Renal pelvis (tissue), 4 donors: ENCODE measurements around the gene ARHGEF4. TPM values are rescaled to one million over a fixed set of nuclear protein-coding genes. Genes with fewer than 3 reads are reported as not detected.

Experiments
- DNase-seq: peaks from one replicate; pipeline ENCODE4 v3.0.0-alpha.2; 2013
- polyA plus RNA-seq, 3 donors: library from polyadenylated mRNA; unstranded; fragments of 120-200 nt; gene quantifications; one replicate each; pipeline ENCODE4 v1.2.1, GENCODE V29; 2013; ENCODE audit not compliant: insufficient read length in 3 of 3

Gene ARHGEF4
- polyA plus RNA-seq, 3 donors: 6.5 to 8.4 (median 8.0) TPM

DNA sequence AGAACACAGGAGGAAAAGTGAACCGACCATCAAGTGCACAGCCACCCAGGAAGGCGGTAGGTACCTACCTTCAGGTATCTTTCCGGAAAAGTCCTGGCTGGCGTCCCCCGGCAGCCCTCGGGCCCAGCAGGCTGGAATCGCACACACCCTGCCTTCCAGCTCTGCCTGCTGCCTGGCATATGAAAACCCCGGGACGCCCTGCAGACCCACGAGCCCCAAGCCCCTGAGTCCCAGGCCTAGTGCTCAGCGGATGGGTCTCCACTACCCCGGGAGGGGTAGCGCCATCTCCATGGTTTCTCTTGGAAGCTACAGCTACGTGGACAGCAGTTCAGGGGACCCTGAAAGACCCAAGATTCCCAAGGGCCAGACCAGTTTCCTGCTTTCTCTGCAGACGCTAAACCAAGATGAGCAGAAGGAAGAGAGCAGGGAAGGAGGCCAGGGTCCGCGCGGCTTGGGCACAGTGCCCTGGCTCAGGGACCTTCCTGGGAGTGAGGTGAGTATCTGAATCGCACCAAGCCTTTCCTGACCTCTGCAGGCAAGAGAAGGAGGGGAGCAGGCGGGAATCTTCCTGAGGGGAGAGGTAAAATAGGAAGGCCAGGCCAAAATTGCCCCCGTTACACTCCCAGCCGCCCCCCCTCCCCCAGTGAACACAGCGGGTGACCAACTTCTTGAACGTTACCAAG lies 80.4 kb downstream of the ARHGEF4 start:
- no peak for DNase-seq

DNA sequence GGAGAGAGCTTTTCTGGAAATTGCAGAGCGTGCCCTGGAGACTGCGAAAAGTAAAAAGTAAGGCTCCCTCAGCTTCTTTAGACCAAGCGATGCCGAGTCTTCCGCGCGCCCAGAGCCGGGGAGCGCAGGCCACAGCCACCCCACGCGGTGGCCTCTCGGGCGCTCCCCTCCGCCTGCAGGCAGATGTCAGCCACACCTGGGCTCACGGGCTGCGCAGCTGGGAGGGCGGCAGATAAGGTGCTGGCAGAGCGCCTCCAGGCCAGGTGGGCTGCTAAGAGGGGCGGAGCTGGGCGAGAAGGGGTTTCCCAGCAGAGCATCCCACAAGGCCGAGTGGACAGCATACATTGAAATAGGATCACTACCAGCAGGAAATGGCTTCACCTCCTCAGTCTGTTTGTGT lies 81.7 kb downstream of the ARHGEF4 start:
- no peak for DNase-seq

DNA sequence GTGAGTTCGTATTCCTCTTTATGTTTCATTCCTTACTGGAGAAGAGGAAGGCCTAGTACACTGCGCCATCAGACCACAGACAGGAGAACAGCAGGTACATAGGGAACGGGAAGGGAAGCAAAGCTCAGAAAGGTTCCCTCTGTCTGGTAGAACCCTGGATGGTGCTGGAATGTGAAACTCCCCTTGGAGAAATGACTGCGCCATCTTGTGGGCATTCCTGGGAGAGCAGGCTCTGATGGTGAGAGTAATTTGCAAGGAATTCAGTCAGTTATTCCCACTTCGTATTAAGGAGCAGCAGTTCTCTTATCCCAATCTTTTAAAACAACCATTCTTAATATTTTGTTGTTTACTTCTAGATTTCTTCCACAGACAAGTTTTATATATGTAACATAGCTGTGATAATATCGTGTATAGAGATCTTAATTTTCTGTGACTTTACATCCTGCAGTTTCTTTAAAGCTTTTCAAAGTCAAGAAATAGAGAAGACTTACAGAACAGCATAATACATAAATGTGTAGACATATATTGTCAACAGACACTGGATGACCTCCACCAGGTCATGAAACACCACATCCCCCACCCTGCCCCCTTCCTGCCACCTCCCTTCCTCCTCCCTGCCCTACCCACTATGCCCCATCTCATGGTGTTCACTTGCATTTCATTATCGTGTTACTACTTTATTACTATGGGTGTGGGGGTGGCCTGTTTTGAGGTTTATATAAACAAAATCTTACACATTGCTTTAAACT lies 83.9 kb downstream of the ARHGEF4 start:
- peak; percentile 70 for DNase-seq

DNA sequence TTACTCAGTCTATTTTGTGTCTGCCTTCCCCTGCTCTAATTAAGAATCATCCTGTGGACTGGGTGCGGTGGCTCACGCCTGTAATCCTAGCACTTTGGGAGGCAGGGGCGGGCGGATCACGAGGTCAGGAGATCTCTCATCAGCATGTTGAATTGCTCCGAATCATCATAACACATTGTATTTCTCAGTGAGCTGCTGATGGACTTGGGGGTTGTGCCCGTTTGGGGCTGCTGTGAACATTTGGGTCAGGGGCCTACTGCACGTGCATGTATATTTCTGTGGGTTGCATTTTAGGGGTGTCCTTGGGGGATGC lies 84.4 kb downstream of the ARHGEF4 start:
- no peak for DNase-seq

DNA sequence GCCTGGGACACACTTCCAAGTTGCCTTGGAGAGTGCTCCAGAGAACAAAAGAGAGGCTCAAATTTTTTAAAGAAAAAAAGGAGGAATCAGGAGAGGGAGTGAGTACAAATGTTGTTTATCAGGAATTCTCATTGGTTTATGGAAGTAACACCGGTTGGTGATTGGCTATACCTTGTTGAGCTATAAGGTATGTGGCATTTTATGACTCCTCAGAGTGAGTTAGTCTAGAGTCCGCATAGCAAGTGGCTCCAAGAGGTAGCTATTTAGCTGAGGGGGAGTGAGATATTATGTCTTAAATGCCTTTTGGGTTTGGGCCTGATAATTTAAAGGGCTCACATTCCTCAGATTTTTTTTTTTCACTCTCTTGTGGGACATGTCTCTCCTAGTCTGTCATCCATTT lies 85.7 kb downstream of the ARHGEF4 start:
- DNase-seq: no peak

DNA sequence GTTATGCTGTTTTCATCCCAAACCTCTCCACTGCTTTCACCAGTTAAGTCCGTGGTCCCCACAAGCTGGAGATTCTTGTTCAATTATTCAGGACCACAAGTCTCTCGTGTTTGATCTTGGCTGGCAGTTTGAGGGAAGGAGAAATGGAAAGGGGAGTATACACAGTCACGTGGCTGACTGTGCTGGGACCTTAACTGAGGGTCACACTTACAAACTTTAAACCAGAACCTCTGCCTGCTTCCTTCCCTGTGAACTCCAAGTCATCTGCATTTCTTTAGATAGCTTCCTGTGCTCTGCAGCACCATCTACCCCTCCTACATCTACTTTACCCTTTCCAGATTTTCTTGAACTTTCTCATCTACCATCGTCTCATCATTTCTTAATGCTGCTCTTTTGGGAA lies 91.7 kb downstream of the ARHGEF4 start:
- no peak for DNase-seq

DNA sequence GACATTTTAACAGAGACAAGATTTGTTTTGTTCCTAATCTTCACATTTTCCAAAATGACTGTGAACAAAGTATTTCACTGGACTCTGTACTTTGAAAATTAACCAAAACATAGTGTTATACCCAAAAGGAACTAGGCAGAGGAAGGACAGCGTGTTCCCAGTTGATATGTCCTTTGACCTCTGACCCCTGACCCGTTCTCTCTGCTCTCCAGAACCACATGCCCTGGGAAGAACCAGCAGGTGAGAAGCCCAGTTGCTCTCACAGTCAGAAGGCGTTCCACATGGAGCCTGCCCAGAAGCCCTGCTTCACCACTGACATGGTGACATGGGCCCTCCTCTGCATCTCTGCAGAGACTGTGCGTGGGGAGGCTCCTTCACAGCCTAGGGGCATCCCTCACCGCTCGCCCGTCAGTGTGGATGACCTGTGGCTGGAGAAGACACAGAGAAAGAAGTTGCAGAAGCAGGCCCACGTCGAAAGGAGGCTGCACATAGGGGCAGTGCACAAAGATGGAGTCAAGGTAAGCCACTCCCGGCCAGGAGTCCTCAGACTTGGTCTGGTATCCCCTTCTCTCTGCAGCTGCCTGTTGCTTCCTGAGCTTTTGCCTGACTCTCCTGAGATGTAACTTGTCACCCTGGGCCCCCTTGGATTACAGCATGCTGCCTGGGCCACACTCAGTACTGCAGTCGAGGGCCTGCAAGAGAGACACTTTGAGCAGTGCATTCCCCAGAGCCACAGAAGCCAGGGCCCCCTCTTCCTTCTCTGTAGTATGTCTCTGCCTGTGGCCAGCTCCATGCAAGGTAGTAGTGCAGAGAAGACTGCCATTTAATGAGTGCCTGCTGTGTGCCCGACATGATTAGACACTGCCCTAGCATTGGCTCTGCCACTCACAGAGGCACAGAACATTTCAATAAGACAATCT lies 94.3 kb downstream of the ARHGEF4 start:
- no peak for DNase-seq

DNA sequence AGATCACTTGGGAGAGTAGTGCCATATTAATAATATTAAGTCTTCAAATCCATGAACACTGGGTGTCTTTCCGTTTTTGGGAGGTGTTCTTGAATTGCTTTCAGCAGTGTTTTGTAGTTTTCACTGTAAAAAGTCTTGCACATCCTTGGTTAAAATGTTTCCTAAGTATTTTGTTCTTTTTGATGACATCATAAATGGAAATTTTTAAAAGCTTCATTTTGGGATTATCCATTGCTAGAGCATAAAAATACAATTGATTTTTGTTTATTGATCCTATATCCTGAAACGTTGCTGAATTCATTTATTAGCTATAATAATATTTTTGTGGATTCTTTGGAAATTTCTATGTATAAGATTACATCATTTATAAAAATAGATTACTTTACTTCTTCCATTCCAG lies 96.8 kb downstream of the ARHGEF4 start:
- DNase-seq: no peak

DNA sequence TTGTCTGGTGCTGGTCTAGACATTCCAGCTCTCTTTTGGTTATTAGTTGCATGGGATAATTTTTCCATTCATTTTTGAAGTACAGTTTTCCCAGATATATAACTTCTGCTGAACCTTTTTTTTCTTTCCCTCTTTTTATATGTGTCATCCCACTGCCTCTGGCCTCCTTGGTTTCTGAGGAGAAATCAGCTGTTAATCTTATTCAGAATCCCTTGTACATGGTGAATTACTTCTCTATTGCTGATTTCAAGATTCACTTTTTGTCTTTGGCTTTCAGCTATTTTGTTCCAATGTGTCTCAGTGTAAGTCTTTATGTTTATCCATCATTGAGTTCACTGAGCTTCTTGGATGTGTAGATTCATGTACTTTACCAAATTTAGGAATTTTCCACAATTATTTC lies 99.7 kb downstream of the ARHGEF4 start:
- DNase-seq: no peak

DNA sequence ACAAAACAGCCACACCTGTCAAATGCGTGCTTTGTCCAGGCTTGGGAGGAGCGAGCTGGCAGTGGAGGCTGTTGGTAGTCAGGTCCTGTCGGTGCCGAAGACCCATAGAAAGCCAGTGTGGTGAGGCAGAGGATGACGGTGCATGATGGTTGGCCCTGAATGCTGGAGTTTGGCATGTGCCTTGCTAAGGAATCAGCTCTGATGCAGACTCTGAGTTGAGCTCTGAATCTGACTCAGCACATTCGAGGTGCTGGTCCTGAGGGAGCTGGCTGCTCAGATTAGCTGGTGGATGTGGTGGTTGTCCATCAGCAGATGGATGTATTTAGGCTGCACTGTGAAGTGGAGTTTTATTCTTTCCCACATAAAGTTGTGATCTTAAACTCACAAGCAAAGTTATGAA lies 111.3 kb downstream of the ARHGEF4 start:
- no peak for DNase-seq

DNA sequence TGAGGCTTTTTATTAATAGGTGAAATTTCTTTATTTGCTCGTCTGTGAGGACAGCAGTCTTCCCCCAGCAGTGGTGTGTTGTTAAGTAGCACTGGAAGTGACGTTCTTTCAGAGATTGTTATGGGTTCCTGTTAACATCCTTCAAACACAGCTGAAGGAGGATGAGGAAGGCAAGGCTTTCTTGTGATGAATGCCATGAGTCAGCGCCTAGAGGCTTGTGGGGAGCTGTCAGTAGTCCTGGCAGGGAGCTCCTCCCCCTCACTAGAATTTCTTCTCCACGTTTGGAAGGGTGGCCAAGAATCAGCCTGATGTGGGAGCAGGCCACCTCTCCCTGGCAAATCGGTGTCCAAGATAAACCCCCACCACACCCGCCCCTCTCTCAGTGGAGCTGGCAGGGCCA lies 113.2 kb downstream of the ARHGEF4 start:
- no peak for DNase-seq

DNA sequence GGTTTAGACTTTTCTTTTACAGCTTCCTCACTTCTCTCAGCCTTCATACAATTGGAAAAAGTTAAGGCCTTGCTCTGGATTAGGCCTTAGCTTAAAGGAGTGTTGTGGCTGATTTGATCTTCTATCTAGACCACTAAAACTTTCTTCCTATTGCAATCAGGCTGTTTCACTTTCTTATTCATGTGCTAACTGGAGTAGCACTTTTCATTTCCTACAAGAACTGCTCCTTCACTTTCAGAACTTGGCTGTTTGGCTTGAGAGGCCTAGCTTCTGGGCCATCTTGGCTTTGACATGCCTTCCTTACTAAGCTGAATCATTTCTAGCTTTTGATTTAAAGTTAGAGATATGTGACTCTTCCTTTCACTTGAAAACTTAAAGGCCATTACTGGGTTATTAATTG lies 114.3 kb downstream of the ARHGEF4 start:
- no peak for DNase-seq

DNA sequence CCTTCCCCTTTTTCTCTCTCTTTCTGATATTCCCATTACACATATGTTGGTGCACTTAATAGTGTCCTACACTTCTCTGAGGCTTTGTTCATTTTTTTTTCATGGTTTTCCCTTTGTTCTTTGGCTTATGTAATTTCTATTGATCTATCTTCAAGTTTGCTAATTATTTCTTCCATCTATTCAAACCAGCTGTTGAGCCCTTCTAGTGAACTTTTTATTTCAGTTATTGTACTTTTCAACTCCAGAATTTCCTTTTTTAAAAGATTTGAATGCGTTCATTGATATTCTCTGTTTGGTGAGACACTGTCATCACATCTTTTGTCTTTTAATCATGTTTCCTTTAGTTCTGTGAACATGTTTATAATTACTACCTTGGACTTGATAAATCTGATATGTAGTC lies 118.2 kb downstream of the ARHGEF4 start:
- DNase-seq: no peak

DNA sequence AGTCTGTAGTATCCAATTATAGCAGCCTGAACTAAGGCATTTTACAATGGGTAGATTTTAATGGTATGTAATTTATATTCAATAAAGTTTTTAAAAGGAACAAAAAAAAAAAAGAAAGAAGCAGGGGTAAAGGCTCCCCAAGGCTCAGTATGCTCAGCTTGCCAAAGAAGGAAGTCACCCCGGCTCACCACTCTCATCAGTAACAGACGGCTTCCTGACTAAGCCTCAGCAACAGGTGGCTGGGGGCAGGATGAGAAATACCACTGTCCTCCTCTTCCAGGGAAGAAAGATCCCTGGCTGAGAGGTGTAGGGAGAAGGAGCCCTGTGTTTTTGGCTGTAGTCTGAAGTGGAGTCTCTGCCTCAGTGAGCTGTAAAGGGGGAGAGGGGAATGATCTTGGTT lies 121.2 kb downstream of the ARHGEF4 start:
- DNase-seq: no peak

DNA sequence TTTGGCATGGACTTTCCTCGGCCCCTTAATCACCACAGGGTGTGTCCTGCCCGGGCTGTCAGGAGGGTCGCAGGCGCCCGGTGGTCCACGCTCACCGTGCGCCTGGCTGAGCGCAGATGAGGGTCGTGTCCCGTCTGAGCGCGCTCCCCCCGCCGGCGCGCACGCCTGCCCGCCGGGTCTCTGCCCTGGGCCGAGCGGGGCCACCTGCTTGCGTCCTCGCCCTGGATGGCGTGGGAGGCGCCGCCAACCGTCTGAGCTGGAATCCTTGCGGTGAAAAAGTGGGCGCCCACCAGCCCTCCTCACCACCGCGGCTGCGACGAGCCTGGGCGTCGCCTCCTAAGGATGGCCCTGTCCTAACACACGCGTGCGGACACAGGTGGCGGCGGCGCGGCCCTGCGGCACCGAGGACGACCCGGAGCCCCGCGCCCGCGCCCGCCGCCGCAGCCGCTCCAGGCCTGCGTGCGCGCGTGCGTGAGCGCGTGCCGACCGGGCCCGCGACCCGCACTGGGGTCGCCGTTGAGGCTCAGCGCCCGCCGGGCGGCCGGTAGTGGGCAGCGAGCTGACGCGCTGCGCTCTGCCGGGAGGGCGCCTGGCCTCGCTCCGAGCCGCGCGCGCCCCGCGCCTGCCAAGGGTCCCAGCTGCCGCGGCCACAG lies 126.6 kb downstream of the ARHGEF4 start:
- DNase-seq: peak; percentile 5

DNA sequence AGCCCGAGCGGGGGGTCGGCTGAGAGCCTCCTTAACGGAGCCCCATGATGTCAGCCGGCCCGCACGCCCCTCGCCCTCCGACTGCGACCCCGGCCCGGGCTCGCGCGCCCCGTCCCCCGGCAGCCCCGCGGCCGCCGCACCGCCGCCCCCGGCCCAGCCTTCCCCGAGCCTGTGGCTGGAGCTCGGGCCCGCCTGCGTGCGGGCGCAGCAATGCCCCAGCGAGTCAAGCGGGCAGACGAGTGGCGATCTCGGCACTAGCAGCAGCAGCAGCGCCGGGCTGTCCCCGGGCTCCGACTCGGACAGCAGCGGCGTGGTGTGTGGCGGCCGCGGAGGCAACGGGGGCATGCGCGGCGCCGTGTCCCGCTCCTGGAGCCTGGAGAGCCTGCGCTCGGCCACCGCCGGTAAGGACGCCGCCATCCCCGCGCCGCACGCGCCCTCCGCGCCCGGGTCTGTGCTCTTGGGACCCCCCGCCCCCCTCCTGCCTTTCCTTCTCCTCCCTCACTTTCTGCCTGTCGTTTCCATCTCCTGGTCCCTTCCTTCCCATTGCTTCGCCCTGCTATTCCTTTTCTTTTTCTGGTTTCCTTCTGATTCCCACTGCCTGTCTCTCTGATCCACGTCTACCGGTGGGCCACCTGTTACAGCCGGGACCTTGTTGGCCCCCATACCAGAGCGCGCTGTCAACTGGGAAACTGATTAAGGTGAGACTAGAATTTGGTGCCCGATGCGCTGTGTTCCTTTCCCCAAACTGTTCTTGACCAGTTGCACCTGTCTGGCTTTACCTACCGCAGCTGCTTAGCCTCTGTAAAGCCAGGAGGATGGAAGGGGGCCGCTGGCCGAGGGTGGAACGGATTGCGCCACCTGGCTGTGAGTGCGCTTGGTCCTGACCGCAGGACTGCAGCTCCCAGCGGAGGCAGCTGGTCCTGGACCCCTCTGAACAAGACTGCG lies 127.4 kb downstream of the ARHGEF4 start:
- peak; percentile 35 for DNase-seq

DNA sequence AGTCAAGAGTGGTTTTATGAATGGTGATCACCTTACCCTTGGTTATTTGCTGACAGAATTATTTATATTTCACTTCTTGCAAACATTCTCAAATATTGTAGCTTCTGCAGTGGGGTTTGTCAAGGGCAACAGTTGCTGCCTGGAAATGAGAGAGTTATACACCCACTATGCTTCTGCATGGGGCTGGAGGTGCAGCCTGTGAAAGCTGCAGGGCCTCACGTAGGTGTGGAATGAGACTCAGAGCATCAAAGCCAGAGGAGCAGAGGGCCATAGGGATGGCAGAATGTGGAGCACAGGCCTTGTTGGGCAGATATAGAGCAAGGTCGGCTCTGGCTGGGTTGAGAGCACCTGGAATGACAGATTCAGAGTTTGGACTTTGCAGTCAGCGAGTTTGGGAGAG lies 128.2 kb downstream of the ARHGEF4 start:
- DNase-seq: no peak

DNA sequence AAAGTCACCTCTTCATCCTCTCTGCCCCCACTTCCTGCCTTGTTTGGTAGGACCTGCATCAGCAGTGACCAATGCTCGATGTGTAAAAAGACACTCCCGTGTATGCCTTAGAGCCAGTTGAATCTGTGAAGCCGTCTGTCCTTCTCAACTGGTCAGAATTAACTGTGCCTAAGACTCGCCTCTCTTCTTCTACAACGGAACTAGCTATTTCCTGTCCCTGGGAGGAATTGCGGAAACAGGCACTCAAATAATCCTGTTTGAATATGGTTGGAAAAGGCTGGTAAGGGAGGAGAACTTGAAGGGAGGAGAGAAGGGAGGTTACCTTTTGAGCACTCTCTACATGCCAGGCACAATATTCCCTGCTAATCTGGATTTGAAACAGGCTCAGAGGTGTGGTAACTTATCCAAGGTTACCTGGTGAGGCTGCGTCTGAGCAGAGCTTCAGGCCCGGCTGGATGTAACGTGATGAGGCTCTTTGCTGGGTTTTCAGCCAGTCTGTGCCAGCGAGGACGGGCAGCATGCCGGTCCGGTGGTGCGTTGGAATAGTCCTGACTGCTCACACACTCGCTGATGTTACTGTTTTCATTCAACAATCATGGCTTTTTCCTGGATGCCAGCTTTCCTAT lies 129.5 kb downstream of the ARHGEF4 start:
- no peak for DNase-seq

DNA sequence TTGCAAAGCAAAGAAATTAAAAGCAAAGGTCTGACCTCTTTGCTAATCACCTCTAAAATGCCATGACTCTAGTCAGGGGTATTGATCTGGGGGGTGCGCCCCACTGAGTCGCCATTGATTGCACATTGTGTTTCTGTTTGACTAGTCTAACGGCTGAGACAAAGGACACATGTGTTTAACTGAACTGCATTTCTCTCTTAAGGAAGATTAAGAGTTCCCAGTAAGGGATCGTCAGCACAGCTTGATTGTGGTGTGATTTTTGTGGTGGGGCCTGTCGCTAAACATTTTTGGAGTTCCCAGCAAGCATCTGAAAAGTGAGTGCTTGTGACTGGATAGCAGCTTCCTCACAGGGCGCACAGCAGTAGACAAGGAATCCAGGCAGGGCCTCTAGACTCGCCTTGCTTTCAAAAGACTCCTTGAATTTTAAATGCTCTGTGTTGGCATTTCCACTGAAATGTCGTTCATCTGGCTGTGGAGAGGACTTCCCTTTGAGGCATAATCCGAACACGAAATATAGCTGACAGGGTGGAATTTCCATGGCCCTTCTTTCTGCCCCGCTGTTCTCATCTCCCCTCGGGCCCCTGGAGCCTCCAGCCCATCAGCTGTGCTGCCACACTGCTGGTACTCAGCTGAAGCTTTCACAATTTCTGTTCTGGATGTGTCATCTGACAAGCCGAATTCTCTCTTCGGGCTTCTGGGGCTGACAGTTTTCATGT lies 130.2 kb downstream of the ARHGEF4 start:
- DNase-seq: no peak

DNA sequence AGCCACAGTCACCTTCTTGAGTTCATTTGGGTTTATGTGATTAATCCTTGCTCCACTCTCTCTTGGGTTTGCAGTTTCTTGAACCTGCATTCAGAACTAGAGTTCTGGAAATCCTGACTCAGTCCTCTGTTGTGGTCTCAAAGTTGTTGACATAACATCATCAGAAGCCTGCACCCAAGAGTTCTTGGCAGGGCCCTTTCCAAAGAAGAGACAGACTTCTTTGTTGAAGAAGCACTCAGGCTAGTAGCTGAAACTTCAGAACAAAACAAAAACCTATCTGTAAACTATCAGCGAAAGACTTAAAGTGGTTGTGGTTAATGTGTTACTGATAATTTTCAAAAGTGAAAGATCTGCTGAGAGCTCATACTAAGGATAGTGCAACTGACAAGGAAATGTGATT lies 135.7 kb downstream of the ARHGEF4 start:
- DNase-seq: no peak
